Inflammatory macrophage (primary cell): Measurements from ENCODE around the gene CERS6.
"Not testable (repeated sequence)": the region's sequence is repeated elsewhere in the genome, so short reads cannot be mapped to it uniquely, and the experiment has no call there.

Source experiments
- DNase-seq, 2 donors: peaks; one replicate each; pipeline ENCODE4 v3.0.0-alpha.2; 2020 to 2022

The CERS6 gene

GRCh38 chr2:168469281-168469988 is 13.4 kb downstream of the CERS6 start:
- DNase-seq: peak; percentile 21 to 74

GRCh38 chr2:168470320-168471162 is 14.5 kb downstream of the CERS6 start:
- peak; percentile 21 to 38 for DNase-seq

- DNase-seq: no peak
Observed at GRCh38 chr2:168471163-168471475, 15.0 kb downstream of the CERS6 start.

GRCh38 chr2:168475636-168476035 is 19.6 kb downstream of the CERS6 start:
- no peak for DNase-seq

GRCh38 chr2:168478206-168478605 is 22.1 kb downstream of the CERS6 start:
- DNase-seq: no peak

- no peak for DNase-seq
Observed at GRCh38 chr2:168480356-168480755, 24.3 kb downstream of the CERS6 start.

GRCh38 chr2:168480825-168481585 is 24.9 kb downstream of the CERS6 start:
- DNase-seq: no peak

GRCh38 chr2:168482269-168482668 is 26.2 kb downstream of the CERS6 start:
- DNase-seq: no peak

GRCh38 chr2:168482952-168483831 is 27.1 kb downstream of the CERS6 start:
- DNase-seq: no peak

- no peak for DNase-seq
Observed at GRCh38 chr2:168486477-168486876, 30.4 kb downstream of the CERS6 start.

GRCh38 chr2:168490015-168490874 is 34.2 kb downstream of the CERS6 start:
- DNase-seq: peak; percentile 65 to 77

- peak; percentile 43 to 62 for DNase-seq
Observed at GRCh38 chr2:168490946-168491605, 35.0 kb downstream of the CERS6 start.

GRCh38 chr2:168491728-168492127 is 35.7 kb downstream of the CERS6 start:
- DNase-seq: not testable (repeated sequence)

- not testable (repeated sequence) for DNase-seq
Observed at GRCh38 chr2:168493219-168493618, 37.1 kb downstream of the CERS6 start.

GRCh38 chr2:168494190-168494711 is 38.2 kb downstream of the CERS6 start:
- no peak for DNase-seq

GRCh38 chr2:168495524-168495923 is 39.5 kb downstream of the CERS6 start:
- no peak for DNase-seq

- DNase-seq: no peak
Observed at GRCh38 chr2:168496906-168497305, 40.8 kb downstream of the CERS6 start.

GRCh38 chr2:168499500-168499899 is 43.4 kb downstream of the CERS6 start:
- DNase-seq: no peak

- no peak for DNase-seq
Observed at GRCh38 chr2:168500516-168500915, 44.4 kb downstream of the CERS6 start.

GRCh38 chr2:168501466-168502065 is 45.5 kb downstream of the CERS6 start:
- no peak for DNase-seq
